ENCODE results near the gene TMEM44.
"Not testable (repeated sequence)": the region's sequence is repeated elsewhere in the genome, so short reads cannot be mapped to it uniquely, and the experiment has no call there.

TMEM44 gene

GRCh38 chr3:194609601-194610000, 23.6 kb downstream of the TMEM44 start:
- no peak for DNase-seq (ENCODE audit: extremely low spot score)
- ChIA-PET CTCF (interaction anchor here (1.7 to 2.1 kb wide), 2 partner anchors 14 to 24 kb away, joined by 5 read pairs; partner anchors contain the start of gene TMEM44), POLR2A (no interaction called here)
- no peak for TF ChIP-seq CTCF (IDR thresholded peaks at IDR 0.05; ENCODE audit: control extremely low read depth, extremely low read depth, low read depth, missing control alignments)

- no peak for TF ChIP-seq CTCF (IDR thresholded peaks at IDR 0.05; ENCODE audit: control extremely low read depth, extremely low read depth, low read depth, missing control alignments)
- ChIA-PET CTCF (interaction anchor here (1.0 to 1.7 kb wide), 4 partner anchors 8 to 31 kb away, joined by 3 to 5 read pairs (median 4); no protein-coding TSS in a partner anchor), POLR2A (no interaction called here)
- no peak for DNase-seq (ENCODE audit: extremely low spot score)
These were observed 24.2 kb downstream of the TMEM44 start for GRCh38 chr3:194608981-194609380.

- TF ChIP-seq CTCF (IDR thresholded peaks at IDR 0.05; ENCODE audit: control extremely low read depth, extremely low read depth, low read depth, missing control alignments), result no peak
- ChIA-PET POLR2A (no interaction called here), CTCF (interaction anchor here (1.0 to 2.0 kb wide), 6 partner anchors 9 to 136 kb away, joined by 3 to 6 read pairs (median 4); no protein-coding TSS in a partner anchor)
- no peak for DNase-seq (ENCODE audit: extremely low spot score)
These were observed 25.4 kb downstream of the TMEM44 start for GRCh38 chr3:194607592-194608389.

GRCh38 chr3:194606941-194607340, 26.3 kb downstream of the TMEM44 start:
- ChIA-PET CTCF (interaction anchor here (2.0 kb wide), 1 partner anchor 136 kb away, joined by 6 read pairs; no protein-coding TSS in a partner anchor), POLR2A (no interaction called here)
- no peak for DNase-seq (ENCODE audit: extremely low spot score)
- no peak for TF ChIP-seq CTCF (IDR thresholded peaks at IDR 0.05; ENCODE audit: control extremely low read depth, extremely low read depth, low read depth, missing control alignments)

GRCh38 chr3:194606163-194606562, 27.1 kb downstream of the TMEM44 start:
- no peak for TF ChIP-seq CTCF (IDR thresholded peaks at IDR 0.05; ENCODE audit: control extremely low read depth, extremely low read depth, low read depth, missing control alignments)
- DNase-seq (ENCODE audit: extremely low spot score), result no peak
- ChIA-PET CTCF (interaction anchor here (2.2 kb wide), 1 partner anchor 13 kb away, joined by 11 read pairs; no protein-coding TSS in a partner anchor), POLR2A (no interaction called here)

GRCh38 chr3:194605314-194605713, 27.9 kb downstream of the TMEM44 start:
- POLR2A ChIA-PET; DNase-seq (ENCODE audit: extremely low spot score): not testable (repeated sequence)
- CTCF ChIA-PET, result interaction anchor here (1.0 to 2.2 kb wide), 2 partner anchors 12 to 31 kb away, joined by 3 to 11 read pairs; no protein-coding TSS in a partner anchor

GRCh38 chr3:194604837-194605236, 28.4 kb downstream of the TMEM44 start:
- CTCF ChIA-PET, result interaction anchor here (0.6 to 2.2 kb wide), 4 partner anchors 9 to 31 kb away, joined by 3 to 11 read pairs (median 4); partner anchors contain the start of gene TMEM44

More at GRCh38 chr3:194604837-194605236, 28.4 kb downstream of the TMEM44 start:
- DNase-seq (ENCODE audit: extremely low spot score), result no peak
- POLR2A ChIA-PET, result no interaction called here
- TF ChIP-seq CTCF (IDR thresholded peaks at IDR 0.05; ENCODE audit: control extremely low read depth, extremely low read depth, low read depth, missing control alignments), result no peak

Measured in GM10248 (cell line).